ENCODE results near the gene SLC10A3.

The SLC10A3 gene

GRCh38 chrX:154452823-154453222, 37.6 kb downstream of the SLC10A3 start:
- no peak overlapping the region for H3K4me3 ChIP-seq (ENCODE audit: low read depth, low read length)
- no peak for TF ChIP-seq CTCF (IDR thresholded peaks at IDR 0.05; ENCODE audit: low read depth, low read length)

- no peak overlapping the region for H3K4me3 ChIP-seq (ENCODE audit: low read depth, low read length)
- TF ChIP-seq CTCF (IDR thresholded peaks at IDR 0.05; ENCODE audit: low read depth, low read length), result no peak
Measured at GRCh38 chrX:154450312-154450711, 40.1 kb downstream of the SLC10A3 start.

- no peak overlapping the region for H3K4me3 ChIP-seq (ENCODE audit: low read depth, low read length)
- TF ChIP-seq CTCF (IDR thresholded peaks at IDR 0.05; ENCODE audit: low read depth, low read length), result no peak
Measured at GRCh38 chrX:154449618-154450017, 40.8 kb downstream of the SLC10A3 start.

- TF ChIP-seq CTCF (IDR thresholded peaks at IDR 0.05; ENCODE audit: low read depth, low read length), result no peak
- H3K4me3 ChIP-seq (ENCODE audit: low read depth, low read length), result no peak overlapping the region
Measured at GRCh38 chrX:154448484-154448883, 41.9 kb downstream of the SLC10A3 start.

GRCh38 chrX:154446430-154446829, 44.0 kb downstream of the SLC10A3 start:
- no peak overlapping the region for H3K4me3 ChIP-seq (ENCODE audit: low read depth, low read length)
- TF ChIP-seq CTCF (IDR thresholded peaks at IDR 0.05; ENCODE audit: low read depth, low read length), result no peak

- no peak overlapping the region for H3K4me3 ChIP-seq (ENCODE audit: low read depth, low read length)
- no peak for TF ChIP-seq CTCF (IDR thresholded peaks at IDR 0.05; ENCODE audit: low read depth, low read length)
Measured at GRCh38 chrX:154445776-154446175, 44.7 kb downstream of the SLC10A3 start.

- peak overlapping the region; percentile 66 for H3K4me3 ChIP-seq (ENCODE audit: low read depth, low read length)
- no peak for TF ChIP-seq CTCF (IDR thresholded peaks at IDR 0.05; ENCODE audit: low read depth, low read length)
Measured at GRCh38 chrX:154444755-154445246, 45.6 kb downstream of the SLC10A3 start.
